K562 (cell line): ENCODE results near the gene LMTK2. TPM values are rescaled to one million over a fixed set of nuclear protein-coding genes. Genes with fewer than 3 reads are reported as not detected.

Source experiments
- CBX3 ChIP-seq, 2 experiments: IDR thresholded peaks; 1 replicate in 1 of 2; 2 replicates in 1 of 2; pipeline ENCODE4 v1.6.1; 2012; ENCODE audit warnings: inconsistent platforms in 2 of 2, low read length in 2 of 2, borderline replicate concordance in 1 of 2, control low read depth in 1 of 2
- CCNT2 ChIP-seq: IDR thresholded peaks from 2 replicates; pipeline ENCODE4 v1.6.1; 2011; ENCODE audit warnings: borderline replicate concordance, low read depth, mild to moderate bottlenecking, moderate library complexity, mixed read lengths, low read length; ENCODE audit not compliant: insufficient read length; ENCODE audit errors: extremely low read depth
- CLOCK ChIP-seq: fragments of 250-450 bp; sonication (Bioruptor Pico); IDR thresholded peaks from 2 replicates; pipeline ENCODE4 v1.4.0; 2020; ENCODE audit warnings: mild to moderate bottlenecking, moderate library complexity, borderline replicate concordance
- GATAD2B ChIP-seq: fragments of 450-650 bp; IDR thresholded peaks from 2 replicates; pipeline ENCODE4 v1.6.1; 2017; ENCODE audit warnings: mild to moderate bottlenecking, borderline replicate concordance
- IFI16 ChIP-seq: fragments of 250-450 bp; sonication (Bioruptor Pico); IDR thresholded peaks from 2 replicates; pipeline ENCODE4 v2.1.2; 2022; ENCODE audit warnings: mild to moderate bottlenecking, inconsistent platforms
- IRF2 ChIP-seq: sonication (generic); formaldehyde crosslinking; IDR thresholded peaks from 2 replicates; pipeline ENCODE4 v1.8.1; 2022; ENCODE audit warnings: mild to moderate bottlenecking, missing genetic modification reagents
- MEIS2 ChIP-seq: fragments of 450-650 bp; IDR thresholded peaks from 2 replicates; pipeline ENCODE4 v1.6.1; 2014; ENCODE audit warnings: mild to moderate bottlenecking; ENCODE audit not compliant: partially characterized antibody
- MLLT1 ChIP-seq, 2 experiments: fragments of 450-650 bp; IDR thresholded peaks; 2 replicates each; pipeline ENCODE4 v1.6.1; 2016
- MXI1 ChIP-seq: IDR thresholded peaks from 2 replicates; pipeline ENCODE4 v1.6.1; 2011; ENCODE audit warnings: low read depth, mild to moderate bottlenecking, improper control_type of control experiment, low read length
- NFYB ChIP-seq: IDR thresholded peaks from 2 replicates; pipeline ENCODE4 v1.6.1; 2011; ENCODE audit warnings: mild to moderate bottlenecking, moderate library complexity; ENCODE audit not compliant: insufficient read length; ENCODE audit errors: extremely low read depth
- PBX2 ChIP-seq, 2 experiments: IDR thresholded peaks in 1 of 2; conservative IDR thresholded peaks in 1 of 2; 2 replicates each; pipeline ENCODE4 v1.6.1; 2016; ENCODE audit warnings: low read depth in 2 of 2, mild to moderate bottlenecking in 1 of 2, missing compliant biosample characterization in 1 of 2, missing genetic modification characterization in 1 of 2, moderate library complexity in 1 of 2
- PKNOX1 ChIP-seq: fragments of 450-650 bp; IDR thresholded peaks from 2 replicates; pipeline ENCODE4 v1.6.1; 2016
- RAD51 ChIP-seq: fragments of 450-650 bp; IDR thresholded peaks from 2 replicates; pipeline ENCODE4 v1.7.1; 2016; ENCODE audit warnings: low read depth, mild to moderate bottlenecking, borderline replicate concordance
- RUNX1 ChIP-seq: sonication (generic); IDR thresholded peaks from 2 replicates; pipeline ENCODE4 v1.6.1; 2016; ENCODE audit warnings: antibody characterized with exemption, low read depth
- USF1 ChIP-seq: sonication (generic); formaldehyde crosslinking; IDR thresholded peaks from 2 replicates; pipeline ENCODE4 v1.9.0; 2022; ENCODE audit warnings: mild to moderate bottlenecking, missing genetic modification reagents
- USF2 ChIP-seq: sonication (generic); formaldehyde crosslinking; IDR thresholded peaks from 2 replicates; pipeline ENCODE4 v1.5.0; 2020; ENCODE audit warnings: missing genetic modification reagents
- XRCC4 ChIP-seq: IDR thresholded peaks from one replicate; pipeline ENCODE4 v1.6.1; 2011; ENCODE audit not compliant: insufficient read depth, insufficient read length; ENCODE audit errors: extremely low read depth
- ZNF778 ChIP-seq: fragments of 450-650 bp; formaldehyde crosslinking; IDR thresholded peaks from 2 replicates; pipeline ENCODE4 v1.4.0; 2020; ENCODE audit warnings: mild to moderate bottlenecking, moderate library complexity
- polyA plus RNA-seq, 8 experiments: library from polyadenylated mRNA; depleted of rRNA in 4 of 8; stranded (reverse) in 5 of 8; unstranded in 3 of 8; fragments of >200 nt; fragmentation: Nextera tagmentation in 2 of 8; fragmentation: Illumina TruSeq in 1 of 8; extraction: Ambion mirVana in 2 of 8; extraction: Trizol in 1 of 8; gene quantifications; 2 replicates each; pipeline versions ENCODE4 v1.2.1 to v1.2.3, GENCODE V29; 2011 to 2014; ENCODE audit warnings: inconsistent platforms in 1 of 8, missing spikeins in 1 of 8
- total RNA-seq, 7 experiments: library from RNA; depleted of rRNA in 6 of 7; stranded (reverse); fragments of >200 nt in 6 of 7; fragmentation: Illumina TruSeq in 2 of 7; extraction: Trizol in 2 of 7; gene quantifications; 2 replicates each; pipeline versions ENCODE4 v1.2.1 to v1.2.3, GENCODE V29; 2011 to 2021; ENCODE audit warnings: low replicate concordance in 1 of 7

The LMTK2 gene
- total and polyA plus RNA-seq, 9 of the 15 experiments (the other 6 are each of a cell fraction or from before 2014, with no cell fraction given) = 0.78 to 16.4 (median 6.3) TPM

GRCh38 chr7:98077762-98078161, 28.9 kb upstream of the LMTK2 start (continued):
- peak; percentile 71 for TF ChIP-seq USF2
- no peak for TF ChIP-seq CLOCK (CRISPR knock-in tag)
- TF ChIP-seq XRCC4 = no peak
- TF ChIP-seq USF1 = peak; percentile 67
- TF ChIP-seq PBX2 (CRISPR knock-in tag; IDR thresholded peaks at IDR 0.05; ENCODE audit: low read depth) = no peak
- 0 out of 2 replicates have a peak, but pooled peaks have one; percentile 19 for TF ChIP-seq PBX2 (tag; conservative IDR thresholded peaks at IDR 0.05; ENCODE audit: low read depth)
- peak; percentile 44; the same call in 1 of the 2 replicates for TF ChIP-seq RAD51
- TF ChIP-seq NFYB = peak; percentile 51
- TF ChIP-seq RUNX1 = no peak
- peak; percentile 81 for TF ChIP-seq PKNOX1
- no peak for TF ChIP-seq GATAD2B
- TF ChIP-seq MXI1 = no peak
- TF ChIP-seq MEIS2 = peak; percentile 6
- no peak for TF ChIP-seq IRF2
- no peak for TF ChIP-seq ZNF778
- TF ChIP-seq CCNT2 = no peak
- no peak for TF ChIP-seq CBX3 (IDR thresholded peaks at IDR 0.05; ENCODE audit: borderline replicate concordance in 1 of 2, low read length in 2 of 2)
- peak in 1 of 2 experiments; percentile 87; a peak in 2 of 4 replicates for TF ChIP-seq MLLT1 (IDR thresholded peaks at IDR 0.05)
- TF ChIP-seq IFI16 = no peak
- TF ChIP-seq, all 486 proteins: peak for 10
